Astrocyte (in vitro differentiated cells and primary cell): Measurements from ENCODE around the gene HS3ST6. TPM values are rescaled to one million over a fixed set of nuclear protein-coding genes. Genes with fewer than 3 reads are reported as not detected.
"Not testable (repeated sequence)": the region's sequence is repeated elsewhere in the genome, so short reads cannot be mapped to it uniquely, and the experiment has no call there.

ENCODE experiments used
- DNase-seq: peaks from one replicate; pipeline ENCODE4 v3.0.0-alpha.2; 2010; ENCODE audit warnings: low read depth
- FAIRE-seq: peaks from 2 replicates; lab custom pipeline; 2011; peaks lifted over from hg19 to GRCh38; lab: Jason Lieb, UNC
- H2AFZ ChIP-seq: 2 replicates; pipeline ENCODE4 v1.6.0; 2012; ENCODE audit warnings: low read depth, low read length, inconsistent platforms
- H3K27ac ChIP-seq: 2 replicates; pipeline ENCODE4 v1.5.1; 2011; ENCODE audit warnings: low read depth, low read length, inconsistent platforms
- H3K27me3 ChIP-seq: 2 replicates; pipeline ENCODE4 v1.6.0; 2011; ENCODE audit warnings: low read length, inconsistent platforms; ENCODE audit not compliant: insufficient read depth
- H3K36me3 ChIP-seq: 2 replicates; pipeline ENCODE4 v1.5.1; 2011; ENCODE audit warnings: low read length, inconsistent platforms; ENCODE audit not compliant: insufficient read depth
- H3K4me1 ChIP-seq: 2 replicates; pipeline ENCODE4 v1.5.1; 2011; ENCODE audit warnings: low read length, inconsistent platforms; ENCODE audit not compliant: insufficient read depth
- H3K4me2 ChIP-seq: 2 replicates; pipeline ENCODE4 v1.6.0; 2012; ENCODE audit warnings: low read length, inconsistent platforms
- H3K4me3 ChIP-seq: 2 replicates; pipeline ENCODE4 v1.5.1; 2011; ENCODE audit warnings: low read depth, mild to moderate bottlenecking, low read length, inconsistent platforms; ENCODE audit not compliant: insufficient read depth
- H3K79me2 ChIP-seq: 2 replicates; pipeline ENCODE4 v1.6.0; 2012; ENCODE audit warnings: mild to moderate bottlenecking, low read length, inconsistent platforms; ENCODE audit not compliant: insufficient read depth
- H3K9ac ChIP-seq: 2 replicates; pipeline ENCODE4 v1.6.0; 2012; ENCODE audit warnings: mild to moderate bottlenecking, low read length, inconsistent platforms
- H3K9me3 ChIP-seq: 2 replicates; pipeline ENCODE4 v1.5.1; 2012; ENCODE audit warnings: low read depth, mild to moderate bottlenecking, low read length, inconsistent platforms; ENCODE audit not compliant: insufficient read depth
- H4K20me1 ChIP-seq: 2 replicates; pipeline ENCODE4 v1.6.0; 2012; ENCODE audit warnings: low read length, inconsistent platforms; ENCODE audit not compliant: insufficient read depth
- H3K27ac Mint-ChIP-seq: one replicate; pipeline ENCODE4 v1.8.0; 2021; ENCODE audit warnings: mild to moderate bottlenecking, mixed read lengths; ENCODE audit not compliant: unreplicated experiment
- H3K27me3 Mint-ChIP-seq: one replicate; pipeline ENCODE4 v1.8.0; 2021; ENCODE audit warnings: low read depth, mixed read lengths; ENCODE audit not compliant: unreplicated experiment
- H3K36me3 Mint-ChIP-seq: one replicate; pipeline ENCODE4 v1.8.0; 2021; ENCODE audit warnings: low read depth, mixed read lengths; ENCODE audit not compliant: unreplicated experiment
- H3K4me1 Mint-ChIP-seq: one replicate; pipeline ENCODE4 v1.8.0; 2021; ENCODE audit warnings: low read depth, mixed read lengths; ENCODE audit not compliant: unreplicated experiment
- H3K4me3 Mint-ChIP-seq: one replicate; pipeline ENCODE4 v1.8.0; 2021; ENCODE audit warnings: mild to moderate bottlenecking, moderate library complexity, mixed read lengths; ENCODE audit not compliant: unreplicated experiment
- H3K9me3 Mint-ChIP-seq: one replicate; pipeline ENCODE4 v1.8.0; 2021; ENCODE audit warnings: mild to moderate bottlenecking, mixed read lengths; ENCODE audit not compliant: unreplicated experiment
- EZH2 ChIP-seq: IDR thresholded peaks from 2 replicates; pipeline ENCODE4 v1.6.1; 2012; ENCODE audit warnings: mild to moderate bottlenecking, low read length, inconsistent platforms; ENCODE audit not compliant: insufficient read depth
- total RNA-seq: library from RNA; stranded (reverse); gene quantifications from 2 replicates; pipeline ENCODE4 v1.2.1, GENCODE V29; 2021
- TF ChIP-seq, protein P1 (sequence below): IDR thresholded peaks from 2 replicates; pipeline ENCODE4 v1.5.1; 2011; ENCODE audit warnings: low read depth, mild to moderate bottlenecking, inconsistent platforms, low read length, moderate library complexity; ENCODE audit not compliant: insufficient read depth

The HS3ST6 gene
- total RNA-seq, 1 donor from 2014 or later = not detected

DNA sequence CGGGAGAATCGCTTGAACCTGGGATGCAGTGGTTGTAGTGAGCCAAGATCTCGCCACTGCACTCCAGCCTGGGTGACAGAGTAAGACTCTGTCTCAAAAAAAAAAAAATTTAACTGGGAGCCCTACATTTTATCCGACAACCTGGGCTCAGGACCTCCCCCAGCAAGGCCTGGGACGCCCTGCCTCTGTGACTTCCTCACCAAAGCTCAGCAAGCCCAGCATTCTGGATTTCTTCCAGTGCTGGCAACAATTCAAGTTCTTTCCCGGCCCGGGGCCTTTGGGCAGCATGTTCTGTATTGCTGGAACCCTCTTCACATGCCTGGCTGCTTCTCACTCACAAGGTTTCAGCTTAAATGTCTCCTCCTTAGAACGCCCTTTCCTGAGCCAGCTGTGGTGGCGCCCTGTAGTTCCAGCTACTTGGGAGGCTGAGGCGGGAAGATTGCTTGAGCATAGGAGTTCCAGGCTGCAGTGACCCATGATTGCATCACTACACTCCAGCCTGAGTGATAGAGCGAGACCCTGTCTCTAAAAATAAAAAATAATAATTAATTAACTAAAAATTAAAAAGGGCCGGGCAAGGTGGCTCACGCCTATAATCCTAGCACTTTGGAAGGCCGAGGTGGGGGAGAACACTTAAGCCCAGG lies 30.4 kb downstream of the HS3ST6 start:
- H3K9me3 Mint-ChIP-seq = no peaks in the 10 kb centered on the region
- H3K27ac Mint-ChIP-seq = no peak overlapping the region
- Histone ChIP-seq H4K20me1 (no peaks in the 10 kb centered on the region), H3K4me1 (no peaks in the 10 kb centered on the region), H3K27me3 (peaks cover 8% of the 10 kb centered on the region), H3K4me3 (no peak overlapping the region), H2AFZ (no peak overlapping the region), H3K4me2 (no peak overlapping the region), H3K27ac (no peak overlapping the region), H3K9me3 (no peaks in the 10 kb centered on the region), H3K79me2 (no peaks in the 10 kb centered on the region), H3K9ac (no peak overlapping the region), H3K36me3 (no peaks in the 10 kb centered on the region)
- TF ChIP-seq, protein P1, sequence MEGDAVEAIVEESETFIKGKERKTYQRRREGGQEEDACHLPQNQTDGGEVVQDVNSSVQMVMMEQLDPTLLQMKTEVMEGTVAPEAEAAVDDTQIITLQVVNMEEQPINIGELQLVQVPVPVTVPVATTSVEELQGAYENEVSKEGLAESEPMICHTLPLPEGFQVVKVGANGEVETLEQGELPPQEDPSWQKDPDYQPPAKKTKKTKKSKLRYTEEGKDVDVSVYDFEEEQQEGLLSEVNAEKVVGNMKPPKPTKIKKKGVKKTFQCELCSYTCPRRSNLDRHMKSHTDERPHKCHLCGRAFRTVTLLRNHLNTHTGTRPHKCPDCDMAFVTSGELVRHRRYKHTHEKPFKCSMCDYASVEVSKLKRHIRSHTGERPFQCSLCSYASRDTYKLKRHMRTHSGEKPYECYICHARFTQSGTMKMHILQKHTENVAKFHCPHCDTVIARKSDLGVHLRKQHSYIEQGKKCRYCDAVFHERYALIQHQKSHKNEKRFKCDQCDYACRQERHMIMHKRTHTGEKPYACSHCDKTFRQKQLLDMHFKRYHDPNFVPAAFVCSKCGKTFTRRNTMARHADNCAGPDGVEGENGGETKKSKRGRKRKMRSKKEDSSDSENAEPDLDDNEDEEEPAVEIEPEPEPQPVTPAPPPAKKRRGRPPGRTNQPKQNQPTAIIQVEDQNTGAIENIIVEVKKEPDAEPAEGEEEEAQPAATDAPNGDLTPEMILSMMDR = no peak
- TF ChIP-seq EZH2 = no peak
- FAIRE-seq (no peak), DNase-seq (no peak)
- no peak overlapping the region for H3K4me3 Mint-ChIP-seq
- H3K4me1 Mint-ChIP-seq = no peaks in the 10 kb centered on the region
- peaks cover 38% of the 10 kb centered on the region for H3K27me3 Mint-ChIP-seq
- H3K36me3 Mint-ChIP-seq = no peaks in the 10 kb centered on the region

DNA sequence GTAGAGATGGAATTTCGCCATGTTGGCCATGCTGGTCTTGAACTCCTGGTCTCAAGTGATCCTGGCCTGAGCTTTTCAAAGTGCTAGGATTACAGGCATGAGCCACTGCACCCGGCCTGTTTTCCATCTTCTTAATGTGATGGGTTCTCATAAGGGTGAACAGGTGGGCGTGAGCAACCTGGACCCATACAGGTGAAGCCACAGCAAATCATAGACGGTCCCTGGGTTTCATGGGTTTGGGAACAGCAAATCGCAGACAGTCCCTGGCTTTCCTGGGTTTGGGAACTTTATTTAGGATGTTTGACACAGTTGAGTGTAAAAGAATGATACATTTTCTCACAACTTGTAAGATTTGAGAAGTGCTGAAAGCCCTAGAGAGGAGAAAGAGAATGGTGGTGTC lies 33.3 kb downstream of the HS3ST6 start:
- Histone ChIP-seq H3K79me2 (no peaks in the 10 kb centered on the region), H3K36me3 (no peaks in the 10 kb centered on the region), H3K27ac (no peak overlapping the region), H4K20me1 (no peaks in the 10 kb centered on the region), H2AFZ (no peak overlapping the region), H3K9me3 (no peaks in the 10 kb centered on the region), H3K4me1 (no peaks in the 10 kb centered on the region), H3K27me3 (peaks cover 5% of the 10 kb centered on the region), H3K4me3 (no peak overlapping the region), H3K4me2 (no peak overlapping the region), H3K9ac (no peak overlapping the region)
- TF ChIP-seq EZH2 = no peak
- TF ChIP-seq, protein P1 = no peak
- Mint-ChIP-seq H3K27ac (no peak overlapping the region), H3K4me1 (no peaks in the 10 kb centered on the region), H3K36me3 (no peaks in the 10 kb centered on the region), H3K4me3 (no peak overlapping the region), H3K9me3 (no peaks in the 10 kb centered on the region), H3K27me3 (peaks cover 20% of the 10 kb centered on the region)
- no peak for FAIRE-seq
- no peak for DNase-seq

DNA sequence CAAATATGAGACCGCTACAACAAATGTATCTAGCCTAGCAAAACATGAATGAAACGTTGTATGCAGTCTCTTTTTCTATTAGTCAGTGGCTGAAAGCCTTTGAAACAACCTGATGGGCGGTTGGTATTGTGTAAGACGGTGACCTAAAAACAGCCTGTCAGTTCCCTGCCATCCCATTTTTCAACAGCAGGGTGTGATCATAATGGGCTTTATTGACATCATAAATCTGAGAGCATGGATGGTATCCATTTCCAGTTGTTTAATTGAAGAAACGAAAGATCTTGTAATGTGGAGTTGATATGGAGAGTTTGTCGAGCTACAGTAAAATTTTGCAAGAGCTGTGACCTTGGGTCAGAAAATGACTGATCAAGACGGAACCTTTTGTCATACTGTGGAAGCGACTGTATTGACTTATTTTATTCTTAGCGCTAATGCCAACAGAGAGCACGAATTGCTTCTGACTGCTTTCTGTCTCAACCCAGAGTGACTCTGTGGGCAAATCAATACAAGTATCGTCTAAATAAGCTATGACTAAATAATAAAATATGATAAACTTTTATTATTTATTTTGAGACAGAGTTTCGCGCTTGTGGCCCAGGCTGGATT lies 34.0 kb downstream of the HS3ST6 start:
- H3K36me3 Mint-ChIP-seq = no peaks in the 10 kb centered on the region
- Histone ChIP-seq H3K27ac (no peak overlapping the region), H3K36me3 (no peaks in the 10 kb centered on the region), H3K9me3 (no peaks in the 10 kb centered on the region), H3K4me1 (no peaks in the 10 kb centered on the region), H3K4me2 (no peak overlapping the region), H3K79me2 (no peaks in the 10 kb centered on the region), H2AFZ (no peak overlapping the region), H3K27me3 (peaks cover 7% of the 10 kb centered on the region), H3K4me3 (no peak overlapping the region), H4K20me1 (no peaks in the 10 kb centered on the region), H3K9ac (no peak overlapping the region)
- DNase-seq (no peak), FAIRE-seq (no peak)
- no peaks in the 10 kb centered on the region for H3K4me1 Mint-ChIP-seq
- H3K27me3 Mint-ChIP-seq = peaks cover 19% of the 10 kb centered on the region
- H3K9me3 Mint-ChIP-seq = no peaks in the 10 kb centered on the region
- H3K27ac Mint-ChIP-seq = no peak overlapping the region
- no peak for TF ChIP-seq EZH2
- TF ChIP-seq, protein P1 = no peak
- no peak overlapping the region for H3K4me3 Mint-ChIP-seq

DNA sequence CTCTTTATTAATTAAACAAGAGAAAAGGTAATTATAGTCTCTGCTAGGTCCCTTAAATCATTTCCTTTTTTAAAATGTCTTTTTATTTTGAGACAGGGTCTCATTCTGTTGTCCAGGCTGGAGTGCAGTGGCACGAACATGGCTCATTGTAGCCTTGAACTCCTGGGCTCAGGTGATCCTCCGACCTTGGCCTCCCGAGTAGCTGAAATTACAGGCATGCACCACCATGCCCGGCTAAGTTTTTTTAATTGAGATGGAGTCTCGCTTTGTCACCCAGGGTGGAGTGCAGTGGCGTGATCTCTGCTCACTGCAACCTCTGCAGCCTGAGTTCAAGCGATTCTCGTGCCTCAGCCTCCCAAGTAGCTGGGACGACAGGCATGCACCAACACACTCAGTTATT lies 37.0 kb downstream of the HS3ST6 start:
- H3K27ac ChIP-seq, H3K9me3 ChIP-seq, DNase-seq, H3K4me1 Mint-ChIP-seq, H3K4me2 ChIP-seq, H3K4me3 ChIP-seq, H2AFZ ChIP-seq, H3K79me2 ChIP-seq, H3K27ac Mint-ChIP-seq, H3K9ac ChIP-seq, H4K20me1 ChIP-seq, H3K36me3 ChIP-seq, H3K36me3 Mint-ChIP-seq, H3K4me3 Mint-ChIP-seq, H3K4me1 ChIP-seq, FAIRE-seq, H3K9me3 Mint-ChIP-seq: not testable (repeated sequence)
- peaks cover 22% of the 10 kb centered on the region for H3K27me3 ChIP-seq
- peaks cover 34% of the 10 kb centered on the region for H3K27me3 Mint-ChIP-seq
